ENCODE data around the gene NOTCH3. TPM values are rescaled to one million over a fixed set of nuclear protein-coding genes. Genes with fewer than 3 reads are reported as not detected.

The NOTCH3 gene
- polyA plus RNA-seq, 1 experiment, result 37.6 TPM

DNA sequence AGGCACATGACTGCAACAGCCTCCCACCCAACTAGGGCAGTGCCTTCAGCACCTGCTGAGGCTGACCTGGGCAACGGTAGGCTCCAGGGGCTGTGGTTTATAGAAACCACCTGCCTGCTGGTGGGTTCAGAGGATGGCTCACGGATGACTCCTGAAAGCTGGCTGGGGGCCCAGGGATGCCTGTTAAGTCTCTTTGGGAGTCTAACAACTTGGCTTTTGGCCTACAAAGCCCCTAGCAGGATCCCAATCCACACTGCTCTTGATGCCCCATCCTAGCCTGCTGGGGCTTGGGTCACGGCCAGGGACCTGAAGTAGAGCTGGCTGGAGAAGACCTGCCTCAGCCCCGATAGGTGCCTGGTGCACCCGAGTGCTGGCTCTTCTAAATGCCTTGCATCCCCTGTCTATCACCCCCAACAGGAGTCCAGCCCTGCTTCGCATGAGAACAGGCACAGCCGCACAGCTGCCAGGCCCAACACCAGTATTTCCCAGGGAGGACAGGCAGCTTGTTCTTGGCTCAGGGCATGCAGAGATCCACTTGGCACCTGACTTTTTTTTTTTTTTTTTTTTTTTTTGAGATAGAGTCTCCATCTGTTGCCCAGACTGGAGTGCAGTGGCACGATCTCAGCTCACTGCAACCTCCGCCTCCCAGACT is 40.6 kb upstream of the NOTCH3 start:
- ChIA-PET POLR2A (interaction anchor here (0.6 kb wide), 1 partner anchor 58 kb away, joined by 9 read pairs; no protein-coding TSS in a partner anchor), CTCF (interaction anchor here (1.5 kb wide), 1 partner anchor 10 kb away, joined by 4 read pairs; no protein-coding TSS in a partner anchor)
- TF ChIP-seq, protein P1, sequence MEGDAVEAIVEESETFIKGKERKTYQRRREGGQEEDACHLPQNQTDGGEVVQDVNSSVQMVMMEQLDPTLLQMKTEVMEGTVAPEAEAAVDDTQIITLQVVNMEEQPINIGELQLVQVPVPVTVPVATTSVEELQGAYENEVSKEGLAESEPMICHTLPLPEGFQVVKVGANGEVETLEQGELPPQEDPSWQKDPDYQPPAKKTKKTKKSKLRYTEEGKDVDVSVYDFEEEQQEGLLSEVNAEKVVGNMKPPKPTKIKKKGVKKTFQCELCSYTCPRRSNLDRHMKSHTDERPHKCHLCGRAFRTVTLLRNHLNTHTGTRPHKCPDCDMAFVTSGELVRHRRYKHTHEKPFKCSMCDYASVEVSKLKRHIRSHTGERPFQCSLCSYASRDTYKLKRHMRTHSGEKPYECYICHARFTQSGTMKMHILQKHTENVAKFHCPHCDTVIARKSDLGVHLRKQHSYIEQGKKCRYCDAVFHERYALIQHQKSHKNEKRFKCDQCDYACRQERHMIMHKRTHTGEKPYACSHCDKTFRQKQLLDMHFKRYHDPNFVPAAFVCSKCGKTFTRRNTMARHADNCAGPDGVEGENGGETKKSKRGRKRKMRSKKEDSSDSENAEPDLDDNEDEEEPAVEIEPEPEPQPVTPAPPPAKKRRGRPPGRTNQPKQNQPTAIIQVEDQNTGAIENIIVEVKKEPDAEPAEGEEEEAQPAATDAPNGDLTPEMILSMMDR (IDR thresholded peaks at IDR 0.05; ENCODE audit: insufficient read depth, low read depth, low read length), result no peak
- H3K36me3 ChIP-seq (ENCODE audit: control insufficient read depth, insufficient read depth, low read length), result peaks cover 65% of the 10 kb centered on the region
- no peaks in the 10 kb centered on the region for H3K27me3 ChIP-seq (ENCODE audit: control insufficient read depth, insufficient read depth, low read length)
- DNase-seq (ENCODE audit: low read depth), result no peak
- H3K4me3 ChIP-seq (ENCODE audit: low read depth, low read length), result no peak overlapping the region

DNA sequence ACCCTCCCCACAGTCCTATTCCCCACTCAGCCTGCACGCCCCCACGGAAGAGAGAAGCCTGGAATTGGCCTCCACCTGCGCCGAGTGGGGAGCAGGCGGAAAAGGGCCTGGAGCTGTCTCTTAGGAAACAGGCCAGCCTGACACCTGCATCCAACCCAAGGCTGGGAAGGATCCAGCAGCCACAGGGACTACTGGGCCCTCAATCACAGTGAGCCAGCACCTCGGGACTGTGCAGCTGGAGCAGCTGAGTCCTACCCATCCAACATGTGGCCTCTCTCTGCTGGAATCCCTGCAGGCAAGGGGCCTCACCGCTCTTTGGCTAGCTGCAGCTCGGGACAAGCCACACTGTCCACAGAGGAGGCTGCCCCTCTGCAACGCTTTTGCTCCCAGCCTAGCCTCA is 39.7 kb upstream of the NOTCH3 start:
- CTCF ChIA-PET, result interaction anchor here (1.0 to 1.5 kb wide), 3 partner anchors 11 to 196 kb away, joined by 3 to 6 read pairs (median 4); no protein-coding TSS in a partner anchor

DNA sequence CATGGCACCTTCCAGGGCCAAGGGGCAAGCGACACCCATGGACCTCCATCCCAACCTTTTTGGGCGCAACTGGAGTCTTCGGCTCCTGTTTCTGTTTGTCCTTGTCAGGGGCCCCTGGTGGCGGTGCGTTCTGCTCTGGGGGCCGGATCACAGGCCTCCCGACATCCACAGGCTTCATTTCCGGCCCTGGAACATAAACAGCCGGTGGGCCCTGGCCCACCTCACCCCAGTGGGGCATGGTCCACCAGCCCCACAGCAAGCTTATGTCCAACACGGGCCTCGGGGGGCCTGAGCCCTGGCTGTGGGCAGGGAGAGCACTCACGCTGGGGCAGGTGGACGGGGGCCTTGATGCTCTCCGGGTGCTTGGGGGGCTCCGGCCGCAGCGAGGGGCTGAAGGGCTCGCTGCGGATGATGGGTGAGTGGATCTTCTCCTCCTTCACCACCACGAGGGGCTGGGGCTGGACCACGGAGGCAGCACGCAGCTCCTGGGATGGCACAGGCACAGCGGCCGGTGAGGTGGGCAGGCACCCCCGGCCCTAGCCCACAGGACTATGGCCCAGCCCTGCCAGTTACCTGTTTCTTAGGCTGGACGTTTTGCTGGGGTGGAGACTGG is 38.6 kb upstream of the NOTCH3 start:
- TF ChIP-seq, protein P1 (IDR thresholded peaks at IDR 0.05; ENCODE audit: insufficient read depth, low read depth, low read length), result no peak
- ChIA-PET POLR2A (no interaction called here), CTCF (interaction anchor here (1.0 to 1.7 kb wide), 4 partner anchors 10 to 198 kb away, joined by 3 to 6 read pairs (median 3); no protein-coding TSS in a partner anchor)
- Histone ChIP-seq H3K36me3 (ENCODE audit: control insufficient read depth, insufficient read depth, low read length) (peaks cover 56% of the 10 kb centered on the region), H3K27me3 (ENCODE audit: control insufficient read depth, insufficient read depth, low read length) (no peaks in the 10 kb centered on the region), H3K4me3 (ENCODE audit: low read depth, low read length) (no peak overlapping the region)
- no peak for DNase-seq (ENCODE audit: low read depth)

More for the DNA sequence above, 39.7 kb upstream of the NOTCH3 start:
- no peak for DNase-seq (ENCODE audit: low read depth)
- TF ChIP-seq, protein P1 (IDR thresholded peaks at IDR 0.05; ENCODE audit: insufficient read depth, low read depth, low read length), result no peak
- Histone ChIP-seq H3K4me3 (ENCODE audit: low read depth, low read length) (no peak overlapping the region), H3K27me3 (ENCODE audit: control insufficient read depth, insufficient read depth, low read length) (no peaks in the 10 kb centered on the region), H3K36me3 (ENCODE audit: control insufficient read depth, insufficient read depth, low read length) (peaks cover 61% of the 10 kb centered on the region)
- POLR2A ChIA-PET, result no interaction called here

DNA sequence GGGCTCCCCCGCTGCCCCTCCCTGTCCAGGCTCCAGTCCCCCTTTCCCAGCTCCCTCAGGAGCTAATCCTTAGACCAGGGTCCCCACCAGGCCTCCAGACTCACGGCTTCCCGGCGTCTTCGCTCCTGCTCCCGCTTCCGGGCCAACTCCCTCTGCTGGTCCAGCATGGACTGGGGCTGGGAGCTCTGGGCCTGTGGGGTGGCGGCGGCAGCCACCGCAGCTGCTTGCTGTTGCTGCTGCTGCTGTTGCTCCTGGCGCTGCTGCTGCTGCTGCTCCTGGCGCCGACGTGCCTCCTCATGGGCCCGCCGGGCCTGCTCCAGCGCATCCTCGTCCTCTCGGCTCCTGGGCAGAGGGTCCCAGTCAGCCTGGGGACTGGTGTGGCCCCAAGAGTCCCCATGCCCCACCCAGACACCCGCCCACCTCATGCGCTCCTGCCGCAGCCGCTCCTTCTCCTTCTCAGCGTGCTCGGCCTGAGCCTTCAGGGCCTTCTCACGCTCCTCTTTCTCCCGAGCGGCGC is 37.9 kb upstream of the NOTCH3 start:
- TF ChIP-seq, protein P1 (IDR thresholded peaks at IDR 0.05; ENCODE audit: insufficient read depth, low read depth, low read length), result no peak
- DNase-seq (ENCODE audit: low read depth), result no peak
- ChIA-PET POLR2A (no interaction called here), CTCF (interaction anchor here (1.1 to 1.7 kb wide), 2 partner anchors 10 to 13 kb away, joined by 3 read pairs; no protein-coding TSS in a partner anchor)
- H3K4me3 ChIP-seq (ENCODE audit: low read depth, low read length), result no peak overlapping the region
- peaks cover 53% of the 10 kb centered on the region for H3K36me3 ChIP-seq (ENCODE audit: control insufficient read depth, insufficient read depth, low read length)
- H3K27me3 ChIP-seq (ENCODE audit: control insufficient read depth, insufficient read depth, low read length), result no peaks in the 10 kb centered on the region
